ENCODE results near the gene MAP2K1.

Gene MAP2K1

DNA sequence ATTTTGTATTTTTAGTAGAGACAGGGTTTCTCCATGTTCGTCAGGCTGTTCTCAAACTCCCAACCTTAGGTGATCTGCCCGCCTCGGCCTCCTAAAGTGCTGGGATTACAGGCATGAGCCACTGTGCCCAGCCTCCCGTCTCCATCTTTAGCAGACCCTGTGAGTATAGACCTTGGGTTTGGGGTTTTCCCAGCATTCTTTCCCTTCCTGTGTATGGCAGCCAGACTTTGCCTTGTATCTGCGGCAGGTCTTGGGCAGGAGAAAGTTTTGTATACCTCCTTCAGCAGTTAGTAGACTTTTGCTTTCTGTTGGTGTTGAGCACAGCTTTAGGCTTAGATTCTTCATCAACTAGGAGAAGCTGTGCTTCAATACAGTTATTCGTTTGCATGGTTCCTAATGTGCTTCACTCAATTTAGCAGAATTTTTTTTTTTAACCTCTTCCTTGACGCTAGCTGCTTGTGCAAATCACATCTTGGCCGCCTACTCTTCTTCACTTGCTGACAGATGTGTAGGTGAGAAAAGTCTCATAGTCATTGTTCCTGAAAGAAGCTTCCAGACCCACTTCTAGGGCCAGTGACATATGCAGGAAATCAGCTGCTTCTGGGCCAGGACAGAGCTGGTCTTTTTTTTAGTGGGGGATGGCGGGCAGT lies 38.4 kb downstream of the MAP2K1 start:
- CTCF ChIA-PET: no interaction called here
- H3K27ac ChIP-seq (ENCODE audit: extremely low read depth, low read depth, low read length): no peak overlapping the region
- POLR2A ChIA-PET: no interaction called here

DNA sequence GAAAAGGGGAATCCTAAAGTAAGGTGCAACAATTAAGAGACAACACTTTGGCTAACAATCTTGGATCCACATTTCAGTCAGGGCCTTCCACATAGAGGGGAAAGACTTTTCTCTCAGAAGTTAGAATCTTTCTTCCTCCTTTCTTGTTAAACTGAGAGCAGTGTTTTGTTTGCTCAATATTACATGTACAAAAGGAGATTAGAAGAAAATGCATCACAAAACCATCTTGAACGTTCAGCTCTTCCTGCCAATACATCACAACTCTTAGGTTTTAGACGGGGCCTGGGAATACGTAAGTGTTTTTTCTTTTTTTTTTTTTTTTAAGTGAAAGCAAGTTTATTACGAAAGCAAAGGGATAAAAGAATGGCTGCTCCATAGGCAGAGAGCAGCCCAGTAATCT lies 39.1 kb downstream of the MAP2K1 start:
- H3K4me1 ChIP-seq (ENCODE audit: control insufficient read depth, insufficient read depth, low read length): no peaks in the 10 kb centered on the region
- H3K4me3 ChIP-seq (ENCODE audit: low read depth, low read length): no peak overlapping the region
- no peaks in the 10 kb centered on the region for H3K9me3 ChIP-seq (ENCODE audit: control insufficient read depth, insufficient read depth, low read depth, low read length)
- H3K36me3 ChIP-seq (ENCODE audit: control insufficient read depth in 2 of 2, insufficient read depth in 1 of 2, low read length in 2 of 2): no peaks in the 10 kb centered on the region; a peak in 1 of 3 replicates
- H3K27ac ChIP-seq (ENCODE audit: extremely low read depth, low read depth, low read length): no peak overlapping the region
- TF ChIP-seq ZNF426 (tag by site-specific recombination; IDR thresholded peaks at IDR 0.05): no peak
- TF ChIP-seq GLIS1 (tag by site-specific recombination; IDR thresholded peaks at IDR 0.05): no peak
- no peak for TF ChIP-seq ZNF548 (tag by site-specific recombination; IDR thresholded peaks at IDR 0.05)
- TF ChIP-seq, protein P1, sequence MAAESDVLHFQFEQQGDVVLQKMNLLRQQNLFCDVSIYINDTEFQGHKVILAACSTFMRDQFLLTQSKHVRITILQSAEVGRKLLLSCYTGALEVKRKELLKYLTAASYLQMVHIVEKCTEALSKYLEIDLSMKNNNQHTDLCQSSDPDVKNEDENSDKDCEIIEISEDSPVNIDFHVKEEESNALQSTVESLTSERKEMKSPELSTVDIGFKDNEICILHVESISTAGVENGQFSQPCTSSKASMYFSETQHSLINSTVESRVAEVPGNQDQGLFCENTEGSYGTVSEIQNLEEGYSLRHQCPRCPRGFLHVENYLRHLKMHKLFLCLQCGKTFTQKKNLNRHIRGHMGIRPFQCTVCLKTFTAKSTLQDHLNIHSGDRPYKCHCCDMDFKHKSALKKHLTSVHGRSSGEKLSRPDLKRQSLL (tag by site-specific recombination; IDR thresholded peaks at IDR 0.05): no peak
- no peak for TF ChIP-seq OSR2 (tag by site-specific recombination; IDR thresholded peaks at IDR 0.05)
- no peak for TF ChIP-seq GLI4 (tag by site-specific recombination; IDR thresholded peaks at IDR 0.05)
- no peak for TF ChIP-seq ZNF366 (tag by site-specific recombination; conservative IDR thresholded peaks at IDR 0.05)
- no peak for TF ChIP-seq ZNF843 (tag by site-specific recombination; IDR thresholded peaks at IDR 0.05)
- no peak for TF ChIP-seq ZNF138 (tag by site-specific recombination; IDR thresholded peaks at IDR 0.05; ENCODE audit: borderline replicate concordance)
- TF ChIP-seq ZNF404 (tag by site-specific recombination; IDR thresholded peaks at IDR 0.05): no peak
- no peak for TF ChIP-seq ZNF423 (tag by site-specific recombination; IDR thresholded peaks at IDR 0.05)
- TF ChIP-seq ZNF544 (tag by site-specific recombination; IDR thresholded peaks at IDR 0.05): no peak
- no peak for TF ChIP-seq ZNF621 (tag by site-specific recombination; IDR thresholded peaks at IDR 0.05)
- TF ChIP-seq ZNF354C (tag by site-specific recombination; IDR thresholded peaks at IDR 0.05; ENCODE audit: borderline replicate concordance, low read depth): no peak
- no peak for TF ChIP-seq RBAK (tag by site-specific recombination; IDR thresholded peaks at IDR 0.05)
- TF ChIP-seq ZNF140 (tag by site-specific recombination; IDR thresholded peaks at IDR 0.05): no peak
- CTCF ChIA-PET: no interaction called here
- POLR2A ChIA-PET: no interaction called here

More for the DNA sequence above, 38.4 kb downstream of the MAP2K1 start:
- no peaks in the 10 kb centered on the region for H3K4me1 ChIP-seq (ENCODE audit: control insufficient read depth, insufficient read depth, low read length)
- H3K9me3 ChIP-seq (ENCODE audit: control insufficient read depth, insufficient read depth, low read depth, low read length): no peaks in the 10 kb centered on the region
- TF ChIP-seq, protein P2, sequence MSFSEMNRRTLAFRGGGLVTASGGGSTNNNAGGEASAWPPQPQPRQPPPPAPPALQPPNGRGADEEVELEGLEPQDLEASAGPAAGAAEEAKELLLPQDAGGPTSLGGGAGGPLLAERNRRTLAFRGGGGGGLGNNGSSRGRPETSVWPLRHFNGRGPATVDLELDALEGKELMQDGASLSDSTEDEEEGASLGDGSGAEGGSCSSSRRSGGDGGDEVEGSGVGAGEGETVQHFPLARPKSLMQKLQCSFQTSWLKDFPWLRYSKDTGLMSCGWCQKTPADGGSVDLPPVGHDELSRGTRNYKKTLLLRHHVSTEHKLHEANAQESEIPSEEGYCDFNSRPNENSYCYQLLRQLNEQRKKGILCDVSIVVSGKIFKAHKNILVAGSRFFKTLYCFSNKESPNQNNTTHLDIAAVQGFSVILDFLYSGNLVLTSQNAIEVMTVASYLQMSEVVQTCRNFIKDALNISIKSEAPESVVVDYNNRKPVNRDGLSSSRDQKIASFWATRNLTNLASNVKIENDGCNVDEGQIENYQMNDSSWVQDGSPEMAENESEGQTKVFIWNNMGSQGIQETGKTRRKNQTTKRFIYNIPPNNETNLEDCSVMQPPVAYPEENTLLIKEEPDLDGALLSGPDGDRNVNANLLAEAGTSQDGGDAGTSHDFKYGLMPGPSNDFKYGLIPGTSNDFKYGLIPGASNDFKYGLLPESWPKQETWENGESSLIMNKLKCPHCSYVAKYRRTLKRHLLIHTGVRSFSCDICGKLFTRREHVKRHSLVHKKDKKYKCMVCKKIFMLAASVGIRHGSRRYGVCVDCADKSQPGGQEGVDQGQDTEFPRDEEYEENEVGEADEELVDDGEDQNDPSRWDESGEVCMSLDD (tag by site-specific recombination; IDR thresholded peaks at IDR 0.05): no peak
- no peak for TF ChIP-seq ZNF266 (tag by site-specific recombination; IDR thresholded peaks at IDR 0.05; ENCODE audit: low read depth)
- TF ChIP-seq ZNF112 (tag by site-specific recombination; IDR thresholded peaks at IDR 0.05): no peak
- TF ChIP-seq ZNF544 (tag by site-specific recombination; IDR thresholded peaks at IDR 0.05): no peak
- TF ChIP-seq EGR2 (tag by site-specific recombination; IDR thresholded peaks at IDR 0.05; ENCODE audit: low read depth): peak; percentile 38
- TF ChIP-seq ZNF433 (tag by site-specific recombination; IDR thresholded peaks at IDR 0.05; ENCODE audit: low read depth): no peak
- TF ChIP-seq ZBTB17 (tag by site-specific recombination; IDR thresholded peaks at IDR 0.05): no peak
- no peak overlapping the region for H3K4me3 ChIP-seq (ENCODE audit: low read depth, low read length)
- H3K36me3 ChIP-seq (ENCODE audit: control insufficient read depth in 2 of 2, insufficient read depth in 1 of 2, low read length in 2 of 2): no peaks in the 10 kb centered on the region; a peak in 1 of 3 replicates
